Prostate gland (tissue), 2 donors: Measurements from ENCODE around the gene BAG5.

Experiments
- POLR2A ChIP-seq: fragments of 450-650 bp; IDR thresholded peaks from one replicate; pipeline ENCODE4 v1.6.1; 2016; ENCODE audit warnings: antibody characterized with exemption, mild to moderate bottlenecking
- TF ChIP-seq, protein P1 (sequence below), 4 experiments: fragments of 200-600 bp in 2 of 4; fragments of 450-650 bp in 2 of 4; sonication (generic) in 2 of 4; IDR thresholded peaks; 1 replicate in 3 of 4; 2 replicates in 1 of 4; pipeline ENCODE4 v1.5.1; 2016 to 2019; ENCODE audit warnings: antibody characterized with exemption in 4 of 4, mild to moderate bottlenecking in 2 of 4, moderate library complexity in 2 of 4

DNA sequence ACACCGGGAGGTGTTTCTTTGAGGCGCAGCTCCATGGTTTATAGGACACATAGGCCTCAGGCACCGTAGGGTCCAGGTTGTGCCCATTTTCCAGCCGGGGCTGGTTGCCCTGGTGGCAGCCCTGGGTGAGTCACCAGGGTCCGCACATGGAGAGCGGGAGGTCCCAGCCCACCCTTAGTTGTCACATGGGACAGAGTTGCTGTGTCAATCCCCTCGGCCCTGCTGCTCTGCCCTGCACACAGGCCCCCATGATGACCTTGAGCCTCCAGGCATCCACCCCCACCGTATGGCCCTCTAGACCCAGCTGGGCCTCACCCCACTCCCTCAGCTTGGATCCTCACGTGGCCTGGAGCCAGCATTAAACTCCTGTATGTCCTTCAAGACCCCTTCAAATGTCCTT is 25.8 kb downstream of the BAG5 start:
- TF ChIP-seq, protein P1, sequence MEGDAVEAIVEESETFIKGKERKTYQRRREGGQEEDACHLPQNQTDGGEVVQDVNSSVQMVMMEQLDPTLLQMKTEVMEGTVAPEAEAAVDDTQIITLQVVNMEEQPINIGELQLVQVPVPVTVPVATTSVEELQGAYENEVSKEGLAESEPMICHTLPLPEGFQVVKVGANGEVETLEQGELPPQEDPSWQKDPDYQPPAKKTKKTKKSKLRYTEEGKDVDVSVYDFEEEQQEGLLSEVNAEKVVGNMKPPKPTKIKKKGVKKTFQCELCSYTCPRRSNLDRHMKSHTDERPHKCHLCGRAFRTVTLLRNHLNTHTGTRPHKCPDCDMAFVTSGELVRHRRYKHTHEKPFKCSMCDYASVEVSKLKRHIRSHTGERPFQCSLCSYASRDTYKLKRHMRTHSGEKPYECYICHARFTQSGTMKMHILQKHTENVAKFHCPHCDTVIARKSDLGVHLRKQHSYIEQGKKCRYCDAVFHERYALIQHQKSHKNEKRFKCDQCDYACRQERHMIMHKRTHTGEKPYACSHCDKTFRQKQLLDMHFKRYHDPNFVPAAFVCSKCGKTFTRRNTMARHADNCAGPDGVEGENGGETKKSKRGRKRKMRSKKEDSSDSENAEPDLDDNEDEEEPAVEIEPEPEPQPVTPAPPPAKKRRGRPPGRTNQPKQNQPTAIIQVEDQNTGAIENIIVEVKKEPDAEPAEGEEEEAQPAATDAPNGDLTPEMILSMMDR (IDR thresholded peaks at IDR 0.05): no peak
- no peak for TF ChIP-seq POLR2A
